Measurements from ENCODE around the gene SEC61G.

Gene SEC61G

GRCh38 chr7:54757711-54758110, 1.3 kb downstream of the SEC61G start:
- DNase-seq = no peak

- DNase-seq = no peak
These were observed 9.8 kb downstream of the SEC61G start for GRCh38 chr7:54749200-54749599.

GRCh38 chr7:54747234-54747633, 11.8 kb downstream of the SEC61G start:
- no peak for DNase-seq

- no peak for DNase-seq
These were observed 15.4 kb downstream of the SEC61G start for GRCh38 chr7:54743580-54743979.

GRCh38 chr7:54738737-54739136, 20.3 kb downstream of the SEC61G start:
- no peak for DNase-seq

GRCh38 chr7:54729107-54729506, 29.9 kb downstream of the SEC61G start:
- DNase-seq = no peak

- DNase-seq = no peak
These were observed 30.6 kb downstream of the SEC61G start for GRCh38 chr7:54728411-54728810.

- DNase-seq = no peak
These were observed 33.8 kb downstream of the SEC61G start for GRCh38 chr7:54725255-54725654.

GRCh38 chr7:54722502-54722901, 36.5 kb downstream of the SEC61G start:
- DNase-seq = no peak

- DNase-seq = no peak
These were observed 37.0 kb downstream of the SEC61G start for GRCh38 chr7:54722026-54722425.

- DNase-seq = no peak
These were observed 39.0 kb downstream of the SEC61G start for GRCh38 chr7:54719974-54720373.

GRCh38 chr7:54719425-54719824, 39.6 kb downstream of the SEC61G start:
- no peak for DNase-seq

- no peak for DNase-seq
These were observed 46.2 kb downstream of the SEC61G start for GRCh38 chr7:54712820-54713219.

- DNase-seq = no peak
These were observed 47.0 kb downstream of the SEC61G start for GRCh38 chr7:54711900-54712595.

- no peak for DNase-seq
These were observed 49.7 kb downstream of the SEC61G start for GRCh38 chr7:54709283-54709682.

- no peak for DNase-seq
These were observed 53.6 kb downstream of the SEC61G start for GRCh38 chr7:54705436-54705835.

GRCh38 chr7:54704851-54705250, 54.2 kb downstream of the SEC61G start:
- DNase-seq = no peak
